ENCODE results near the gene RBM38.

The RBM38 gene

GRCh38 chr20:57435498-57436222, 44.5 kb downstream of the RBM38 start:
- DNase-seq (ENCODE audit: low read depth), result peak; percentile 10

GRCh38 chr20:57436223-57436545, 45.0 kb downstream of the RBM38 start:
- no peak for DNase-seq (ENCODE audit: low read depth)

- DNase-seq (ENCODE audit: low read depth), result no peak
These were observed 46.1 kb downstream of the RBM38 start for GRCh38 chr20:57437267-57437666.

- no peak for DNase-seq (ENCODE audit: low read depth)
These were observed 46.6 kb downstream of the RBM38 start for GRCh38 chr20:57437672-57438330.

- DNase-seq (ENCODE audit: low read depth), result no peak
These were observed 47.4 kb downstream of the RBM38 start for GRCh38 chr20:57438552-57438951.

GRCh38 chr20:57439432-57439831, 48.2 kb downstream of the RBM38 start:
- no peak for DNase-seq (ENCODE audit: low read depth)

GRCh38 chr20:57439993-57440392, 48.8 kb downstream of the RBM38 start:
- no peak for DNase-seq (ENCODE audit: low read depth)

GRCh38 chr20:57440678-57441509, 49.7 kb downstream of the RBM38 start:
- no peak for DNase-seq (ENCODE audit: low read depth)

GRCh38 chr20:57441510-57442154, 50.4 kb downstream of the RBM38 start:
- DNase-seq (ENCODE audit: low read depth), result no peak

- no peak for DNase-seq (ENCODE audit: low read depth)
These were observed 51.1 kb downstream of the RBM38 start for GRCh38 chr20:57442158-57442887.

- no peak for DNase-seq (ENCODE audit: low read depth)
These were observed 51.7 kb downstream of the RBM38 start for GRCh38 chr20:57442888-57443239.

- DNase-seq (ENCODE audit: low read depth), result no peak
These were observed 52.4 kb downstream of the RBM38 start for GRCh38 chr20:57443349-57444265.

- no peak for DNase-seq (ENCODE audit: low read depth)
These were observed 53.3 kb downstream of the RBM38 start for GRCh38 chr20:57444394-57445048.

GRCh38 chr20:57445298-57445697, 54.1 kb downstream of the RBM38 start:
- no peak for DNase-seq (ENCODE audit: low read depth)

GRCh38 chr20:57445774-57446173, 54.6 kb downstream of the RBM38 start:
- no peak for DNase-seq (ENCODE audit: low read depth)

- no peak for DNase-seq (ENCODE audit: low read depth)
These were observed 57.7 kb downstream of the RBM38 start for GRCh38 chr20:57448764-57449354.

GRCh38 chr20:57449398-57450354, 58.5 kb downstream of the RBM38 start:
- no peak for DNase-seq (ENCODE audit: low read depth)

- DNase-seq (ENCODE audit: low read depth), result no peak
These were observed 59.2 kb downstream of the RBM38 start for GRCh38 chr20:57450419-57450818.

- no peak for DNase-seq (ENCODE audit: low read depth)
These were observed 59.7 kb downstream of the RBM38 start for GRCh38 chr20:57450931-57451330.
